C4-2B (cell line): Measurements from ENCODE around the gene AXIN1.

Experiments
- H3K27ac ChIP-seq: fragments of 450-650 bp; 2 replicates; pipeline ENCODE4 v1.5.1; 2017
- CTCF ChIP-seq: fragments of 450-650 bp; conservative IDR thresholded peaks from 2 replicates; pipeline ENCODE4 v1.5.1; 2017; ENCODE audit warnings: mild to moderate bottlenecking
- ZFX ChIP-seq: fragments of 450-650 bp; IDR thresholded peaks from 2 replicates; pipeline ENCODE4 v1.6.1; 2017

AXIN1 gene

DNA sequence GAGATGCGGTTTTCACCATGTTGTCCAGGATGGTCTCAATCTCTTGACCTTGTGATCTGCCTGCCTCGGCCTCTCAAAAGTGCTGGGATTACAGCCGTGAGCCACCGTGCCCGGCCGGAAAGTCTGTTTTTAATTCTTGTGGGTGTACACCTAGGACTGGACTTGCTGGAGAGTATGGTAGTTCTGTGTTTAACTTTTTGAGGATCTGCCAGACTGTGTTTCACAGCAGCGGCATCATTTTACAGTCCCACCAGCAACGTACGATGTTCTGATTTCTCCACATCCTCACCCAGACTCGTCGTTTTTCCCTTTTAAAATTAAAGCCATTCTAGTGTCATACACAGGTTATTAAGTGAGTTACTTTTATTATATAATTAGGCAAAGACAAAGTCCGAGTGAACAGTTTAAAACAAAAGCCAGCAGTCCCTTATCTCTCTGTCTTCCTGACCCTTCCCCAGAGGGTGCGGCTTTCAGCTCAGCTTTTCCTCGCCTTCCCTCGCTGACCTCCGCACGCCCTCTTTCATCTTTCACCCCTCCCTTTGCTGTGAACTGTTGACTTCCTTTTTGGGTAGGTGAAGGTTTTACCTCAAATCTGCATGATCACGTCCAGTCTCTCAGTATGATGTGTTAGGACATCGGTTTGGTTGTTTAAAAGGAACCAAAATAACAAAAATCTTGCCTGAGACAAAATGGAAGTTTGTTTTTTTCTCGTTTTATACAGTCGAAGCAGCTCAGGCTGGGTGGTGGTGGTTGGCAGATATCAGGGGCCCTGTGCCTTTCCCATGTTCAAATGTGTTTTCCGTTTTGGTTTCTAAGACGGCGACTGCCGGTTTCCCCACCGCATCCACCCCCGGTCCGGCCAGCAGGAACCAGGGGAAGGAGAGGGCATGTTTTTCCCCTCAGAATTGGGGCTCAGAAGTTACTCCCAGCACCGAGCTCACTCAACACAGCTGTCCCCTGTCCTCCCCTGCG is 99.9 kb downstream of the AXIN1 start:
- H3K27ac ChIP-seq: no peak overlapping the region
- TF ChIP-seq CTCF (no peak), ZFX (no peak)

- no peak for TF ChIP-seq CTCF
- no peak for TF ChIP-seq ZFX
- no peak overlapping the region for H3K27ac ChIP-seq
Observed at GRCh38 chr16:249431-249830, 103.1 kb downstream of the AXIN1 start.

DNA sequence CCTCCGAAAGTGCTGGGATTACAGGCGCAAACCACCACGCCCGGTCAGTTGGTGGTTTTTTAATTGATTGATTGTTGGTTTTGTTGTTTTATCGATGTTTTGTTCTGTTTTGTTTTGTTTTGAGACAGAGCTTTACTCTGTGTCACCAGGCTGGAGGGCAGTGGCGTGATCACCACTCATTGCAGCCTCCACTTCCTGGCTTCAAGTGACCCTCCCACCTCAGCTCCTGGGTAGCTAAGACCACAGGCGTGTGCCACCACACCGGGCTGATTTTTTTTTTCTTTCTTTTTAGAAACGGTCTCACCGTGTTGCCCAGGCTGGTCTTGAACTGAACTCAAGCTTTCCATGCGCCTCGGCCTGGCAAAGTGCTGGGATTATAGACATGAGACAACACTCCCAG is 105.5 kb downstream of the AXIN1 start:
- H3K27ac ChIP-seq: no peak overlapping the region
- no peak for TF ChIP-seq ZFX
- TF ChIP-seq CTCF: no peak

DNA sequence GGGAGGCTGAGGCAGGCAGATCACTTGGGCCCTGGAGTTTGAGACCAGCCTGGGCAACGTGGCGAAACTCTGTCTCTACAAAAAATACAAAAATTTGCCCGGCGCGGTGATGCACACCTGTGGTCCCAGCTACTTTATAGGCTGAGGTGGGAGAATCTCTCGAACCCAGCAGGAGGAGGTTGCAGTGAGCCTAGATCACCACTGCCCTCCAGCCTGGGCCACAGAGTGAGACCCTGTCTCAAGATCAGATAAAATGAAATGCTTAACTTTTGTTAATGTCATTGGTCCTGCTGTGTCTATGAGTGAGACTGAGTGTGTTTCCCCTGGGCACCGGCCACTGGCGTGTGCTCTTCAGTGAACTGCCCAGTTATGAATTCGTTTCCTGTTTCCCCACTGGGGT is 107.4 kb downstream of the AXIN1 start:
- no peak overlapping the region for H3K27ac ChIP-seq
- TF ChIP-seq ZFX: no peak
- TF ChIP-seq CTCF: no peak

GRCh38 chr16:243348-243747 is 109.2 kb downstream of the AXIN1 start:
- TF ChIP-seq ZFX (no peak), CTCF (no peak)
- no peak overlapping the region for H3K27ac ChIP-seq

GRCh38 chr16:242281-242680 is 110.2 kb downstream of the AXIN1 start:
- no peak for TF ChIP-seq CTCF
- TF ChIP-seq ZFX: no peak
- H3K27ac ChIP-seq: no peak overlapping the region

GRCh38 chr16:240559-240958 is 112.0 kb downstream of the AXIN1 start:
- no peak overlapping the region for H3K27ac ChIP-seq
- no peak for TF ChIP-seq CTCF
- no peak for TF ChIP-seq ZFX
